H1 (cell line): ENCODE data around the gene CIROP. TPM values are rescaled to one million over a fixed set of nuclear protein-coding genes. Genes with fewer than 3 reads are reported as not detected.

Experiments
- CTCF ChIA-PET: fragments of 300-600 bp; sonication (Branson Sonifier 250); formaldehyde crosslinking; loops from one replicate; lab custom pipeline; 2021; ENCODE audit not compliant: partially characterized antibody; lab: Charles Lee
- POLR2A ChIA-PET: fragments of 300-600 bp; sonication (Branson Sonifier 250); formaldehyde crosslinking; loops from one replicate; lab custom pipeline; 2021; ENCODE audit warnings: inconsistent platforms; ENCODE audit not compliant: partially characterized antibody; lab: Charles Lee
- DNase-seq, 2 experiments: peaks; one replicate each; pipeline versions ENCODE4 v3.0.0 to v3.0.0-alpha.2; 2010 to 2022; ENCODE audit warnings: low spot score in 2 of 2, low read depth in 1 of 2, mixed read lengths in 1 of 2
- FAIRE-seq: peaks from 2 replicates; lab custom pipeline; 2011; peaks lifted over from hg19 to GRCh38; lab: Jason Lieb, UNC
- H2AFZ ChIP-seq: 2 replicates; pipeline ENCODE4 v1.8.1; 2012; ENCODE audit warnings: low read length, inconsistent platforms
- H2AK5ac ChIP-seq: 2 replicates; pipeline ENCODE4 v1.6.1; 2013; ENCODE audit warnings: low read depth, low read length
- H2BK120ac ChIP-seq: replicated peaks from 2 replicates; pipeline ENCODE3; 2013; ENCODE audit warnings: low read depth, low read length, inconsistent platforms
- H2BK12ac ChIP-seq: 2 replicates; pipeline ENCODE4 v1.6.1; 2013; ENCODE audit warnings: low read depth, low read length
- H2BK15ac ChIP-seq: 2 replicates; pipeline ENCODE4 v1.6.1; 2013; ENCODE audit warnings: low read length
- H2BK20ac ChIP-seq: 2 replicates; pipeline ENCODE4 v1.6.1; 2013; ENCODE audit warnings: low read length
- H2BK5ac ChIP-seq: 2 replicates; pipeline ENCODE4 v1.6.1; 2013; ENCODE audit warnings: low read depth, low read length
- H3K14ac ChIP-seq: 2 replicates; pipeline ENCODE4 v1.6.1; 2013; ENCODE audit warnings: inconsistent platforms; ENCODE audit not compliant: insufficient read length
- H3K18ac ChIP-seq: 2 replicates; pipeline ENCODE4 v1.6.1; 2013; ENCODE audit warnings: low read length; ENCODE audit errors: extremely low read depth
- H3K23ac ChIP-seq: 2 replicates; pipeline ENCODE4 v1.6.1; 2013; ENCODE audit warnings: inconsistent platforms; ENCODE audit not compliant: insufficient read length
- H3K23me2 ChIP-seq: 2 replicates; pipeline ENCODE4 v1.6.1; 2013; ENCODE audit warnings: low read depth, low read length
- H3K27ac ChIP-seq: 2 replicates; pipeline ENCODE4 v1.6.1; 2011; ENCODE audit warnings: low read depth, low read length, inconsistent platforms
- H3K27me3 ChIP-seq, 4 experiments: replicated peaks in 1 of 4; 1 replicate in 1 of 4; 2 replicates in 3 of 4; pipeline versions ENCODE4 v1.6.1 to v1.8.1; 2011 to 2013; ENCODE audit warnings: low read length in 3 of 4, mild to moderate bottlenecking in 3 of 4, inconsistent platforms in 2 of 4, mixed read lengths in 2 of 4, moderate library complexity in 1 of 4; ENCODE audit not compliant: control insufficient read depth in 3 of 4, insufficient read depth in 3 of 4; ENCODE audit errors: extremely low read depth in 1 of 4
- H3K36me3 ChIP-seq, 4 experiments: 2 replicates each; pipeline versions ENCODE4 v1.6.1 to v1.8.1; 2011 to 2013; ENCODE audit warnings: mild to moderate bottlenecking in 4 of 4, low read length in 3 of 4, moderate library complexity in 2 of 4, control low read depth in 1 of 4, inconsistent platforms in 1 of 4; ENCODE audit not compliant: insufficient read depth in 4 of 4, control insufficient read depth in 2 of 4
- H3K4ac ChIP-seq: replicated peaks from 2 replicates; pipeline ENCODE3; 2013; ENCODE audit warnings: low read length, low read depth, mixed read lengths, inconsistent platforms; ENCODE audit not compliant: insufficient read length
- H3K4me1 ChIP-seq, 4 experiments: replicated peaks in 1 of 4; 1 replicate in 1 of 4; 2 replicates in 3 of 4; pipeline versions ENCODE4 v1.6.1 to v1.8.1; 2011 to 2013; ENCODE audit warnings: low read length in 3 of 4, inconsistent platforms in 2 of 4, mixed read lengths in 1 of 4; ENCODE audit not compliant: insufficient read depth in 4 of 4, control insufficient read depth in 3 of 4
- H3K4me2 ChIP-seq, 2 experiments: 2 replicates each; pipeline versions ENCODE4 v1.6.1 to v1.8.1; 2011 to 2013; ENCODE audit warnings: low read depth in 2 of 2, low read length in 2 of 2, control low read depth in 1 of 2, inconsistent platforms in 1 of 2, mild to moderate bottlenecking in 1 of 2; ENCODE audit not compliant: insufficient read depth in 1 of 2
- H3K4me3 ChIP-seq, 4 experiments: fragments of 200-600, 300-600 bp in 1 of 4; sonication (generic), shearing (Covaris generic), sonication (Bioruptor Twin) in 1 of 4; 2 replicates each; pipeline versions ENCODE4 v1.5.1 to v1.8.1; 2011 to 2016; ENCODE audit warnings: low read length in 4 of 4, low read depth in 3 of 4, control low read depth in 2 of 4, inconsistent platforms in 2 of 4, mild to moderate bottlenecking in 2 of 4, mixed read lengths in 1 of 4, moderate library complexity in 1 of 4; ENCODE audit not compliant: insufficient read depth in 2 of 4; ENCODE audit errors: extremely low read depth in 1 of 4
- H3K56ac ChIP-seq: replicated peaks from 2 replicates; pipeline ENCODE3; 2013; ENCODE audit warnings: low read depth, mild to moderate bottlenecking, mixed read lengths, low read length, inconsistent platforms; ENCODE audit not compliant: insufficient read length
- H3K79me1 ChIP-seq: 2 replicates; pipeline ENCODE4 v1.6.1; 2013; ENCODE audit warnings: low read depth, low read length, control low read depth
- H3K79me2 ChIP-seq, 2 experiments: 2 replicates each; pipeline versions ENCODE4 v1.6.1 to v1.8.1; 2012 to 2013; ENCODE audit warnings: low read length in 2 of 2, mild to moderate bottlenecking in 2 of 2, inconsistent platforms in 1 of 2; ENCODE audit not compliant: insufficient read depth in 2 of 2, control insufficient read depth in 1 of 2
- H3K9ac ChIP-seq, 4 experiments: replicated peaks in 1 of 4; 1 replicate in 1 of 4; 2 replicates in 3 of 4; pipeline versions ENCODE4 v1.6.1 to v1.8.1; 2011 to 2013; ENCODE audit warnings: low read depth in 3 of 4, low read length in 3 of 4, control low read depth in 2 of 4, mild to moderate bottlenecking in 2 of 4, moderate library complexity in 2 of 4, inconsistent platforms in 1 of 4; ENCODE audit errors: extremely low read depth in 1 of 4
- H3K9me3 ChIP-seq, 2 experiments: 2 replicates each; pipeline versions ENCODE4 v1.6.1 to v1.8.1; 2012 to 2013; ENCODE audit warnings: mild to moderate bottlenecking in 2 of 2, moderate library complexity in 2 of 2, control low read depth in 1 of 2, inconsistent platforms in 1 of 2, low read depth in 1 of 2, low read length in 1 of 2, mixed read lengths in 1 of 2; ENCODE audit not compliant: insufficient read depth in 2 of 2
- H4K20me1 ChIP-seq, 2 experiments: replicated peaks in 1 of 2; 2 replicates each; pipeline versions ENCODE3 to v1.8.1; 2011 to 2013; ENCODE audit warnings: inconsistent platforms in 2 of 2, low read length in 2 of 2, mild to moderate bottlenecking in 1 of 2; ENCODE audit not compliant: insufficient read depth in 2 of 2, control insufficient read depth in 1 of 2
- H4K5ac ChIP-seq: 2 replicates; pipeline ENCODE4 v1.6.1; 2013; ENCODE audit warnings: low read length, low read depth, mixed read lengths, inconsistent platforms; ENCODE audit not compliant: insufficient read length
- H4K8ac ChIP-seq: 2 replicates; pipeline ENCODE4 v1.8.0; 2013; ENCODE audit warnings: mild to moderate bottlenecking, moderate library complexity, low read length, inconsistent platforms; ENCODE audit not compliant: insufficient read depth; ENCODE audit errors: extremely low read depth
- H4K91ac ChIP-seq: replicated peaks from 2 replicates; pipeline ENCODE3; 2013; ENCODE audit warnings: low read length, mixed read lengths, inconsistent platforms; ENCODE audit not compliant: insufficient read length
- SIRT6 ChIP-seq: IDR thresholded peaks from one replicate; pipeline ENCODE4 v1.7.1; 2012; ENCODE audit warnings: low read length, inconsistent platforms
- TAF7 ChIP-seq: optimal IDR thresholded peaks from 2 replicates; pipeline ENCODE3; 2011; ENCODE audit warnings: low read depth, mild to moderate bottlenecking, inconsistent platforms, low read length, moderate library complexity, borderline replicate concordance
- WGBS, 2 experiments: shearing (Covaris generic) in 1 of 2; methylation state at CpG; one replicate each; pipeline versions ENCODE4 v1.1.6 to v1.1.7; 2013 to 2015; ENCODE audit warnings: low lambda C conversion rate in 2 of 2, mixed read lengths in 2 of 2, inconsistent platforms in 1 of 2, low coverage in 1 of 2, missing lambda C conversion rate in 1 of 2; ENCODE audit not compliant: insufficient replicate concordance in 2 of 2, insufficient coverage in 1 of 2, insufficient read length in 1 of 2; ENCODE audit errors: extremely low coverage in 1 of 2, missing lambda C conversion rate in 1 of 2; 5-methylcytosine and 5-hydroxymethylcytosine counted together
- polyA plus RNA-seq, 7 experiments: library from polyadenylated mRNA; depleted of rRNA in 3 of 7; stranded (reverse) in 5 of 7; unstranded in 2 of 7; fragments of >200 nt in 5 of 7; fragments of 200-250 nt in 2 of 7; gene quantifications; 1 replicate in 5 of 7; 2 replicates in 1 of 7; 4 replicates in 1 of 7; pipeline versions ENCODE4 v1.2.1 to v1.2.3, GENCODE V29; 2011 to 2013; ENCODE audit warnings: missing spikeins in 2 of 7, mixed read lengths in 2 of 7
- total RNA-seq: library from RNA; stranded (reverse); fragmentation: NEBNext Ultra II Directional; extraction: Animal tissue kit (Norgen Biotek cat#: 25700); gene quantifications from 2 replicates; pipeline ENCODE4 v1.2.1, GENCODE V29; 2021

CIROP gene
- total and polyA plus RNA-seq, 2 of the 8 experiments (the other 6 are each of a cell fraction or from before 2014, with no cell fraction given): 0.06 TPM; not detected in 1

DNA sequence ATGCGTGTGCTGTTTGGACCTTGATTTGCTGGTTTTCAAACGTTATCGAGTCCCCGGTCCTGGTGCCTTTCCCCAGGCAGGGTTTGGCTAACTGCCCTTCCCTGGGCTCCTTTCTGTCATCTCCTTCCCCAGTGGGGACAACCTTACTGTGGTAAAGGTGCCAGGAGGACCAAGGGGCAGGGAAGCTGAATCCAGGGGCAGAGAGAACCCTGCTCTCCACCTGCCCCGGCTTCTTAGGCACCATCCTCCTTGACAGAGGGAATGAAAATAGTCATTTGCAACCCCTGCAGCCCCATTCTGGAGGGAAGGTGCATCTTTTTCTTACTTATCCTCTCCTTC is 9.3 kb upstream of the CIROP start:
- Histone ChIP-seq H3K27ac (no peak overlapping the region), H2AK5ac (no peak overlapping the region), H3K9ac (0 out of 7 replicates have a peak overlapping the region, but pooled peaks of 1 of the 4 experiments have one; percentile 30), H2BK5ac (no peak overlapping the region), H3K18ac (no peak overlapping the region), H4K20me1 (no peaks in the 10 kb centered on the region), H3K27me3 (peaks cover 0 to 3% (median 0%) of the 10 kb centered on the region in 4 experiments; a peak in 2 of 7 replicates), H2BK15ac (peak overlapping the region; percentile 23; the same call in 1 of the 2 replicates), H3K14ac (no peak overlapping the region), H4K91ac (no peak overlapping the region), H3K79me2 (no peaks in the 10 kb centered on the region), H2AFZ (0 out of 2 replicates have a peak overlapping the region, but pooled peaks have one; percentile 58), H3K36me3 (no peaks in the 10 kb centered on the region), H4K5ac (no peak overlapping the region), H3K4me3 (no peak overlapping the region), H3K4ac (no peak overlapping the region), H3K4me1 (peaks cover 0 to 14% (median 4%) of the 10 kb centered on the region in 4 experiments; a peak in 6 of 7 replicates), H3K23ac (no peak overlapping the region), H3K23me2 (no peaks in the 10 kb centered on the region; the same call in 1 of the 2 replicates), H3K4me2 (no peak overlapping the region; a peak in 1 of 4 replicates), H2BK20ac (no peak overlapping the region), H2BK12ac (0 out of 2 replicates have a peak overlapping the region, but pooled peaks have one; percentile 20), H3K79me1 (no peaks in the 10 kb centered on the region), H4K8ac (no peak overlapping the region), H3K56ac (no peak overlapping the region), H2BK120ac (no peak overlapping the region), H3K9me3 (no peaks in the 10 kb centered on the region; a peak in 1 of 4 replicates)
- no peak for TF ChIP-seq SIRT6
- no peak for TF ChIP-seq TAF7
- CTCF ChIA-PET: interaction anchor here (1.1 to 3.7 kb wide), 9 partner anchors 10 to 208 kb away, joined by 3 to 22 read pairs (median 7); partner anchors contain the start of genes CDH24, CIROP and PABPN1
- WGBS, 2 experiments: 75% methylated on average over 5 of the region's 5 CpGs; no CpG with 5 or more reads in 1 of the 2 experiments
- DNase-seq: no peak
- POLR2A ChIA-PET: interaction anchor here (1.0 to 1.5 kb wide), 2 partner anchors 22 to 56 kb away, joined by 3 to 4 read pairs; no protein-coding TSS in a partner anchor
- FAIRE-seq: no peak
